SKM-1 treated with dmso at 0.1 percent for 144 hours (cell line): ENCODE measurements around the gene PDE8A.
A peak's percentile ranks its signal among the peaks of the same experiment; 100 is the strongest.

Experiments used
- DNase-seq: peaks from one replicate; lab custom pipeline; 2025; ENCODE audit not compliant: unreplicated experiment; lab: John Stamatoyannopoulos, UW

PDE8A gene

DNA sequence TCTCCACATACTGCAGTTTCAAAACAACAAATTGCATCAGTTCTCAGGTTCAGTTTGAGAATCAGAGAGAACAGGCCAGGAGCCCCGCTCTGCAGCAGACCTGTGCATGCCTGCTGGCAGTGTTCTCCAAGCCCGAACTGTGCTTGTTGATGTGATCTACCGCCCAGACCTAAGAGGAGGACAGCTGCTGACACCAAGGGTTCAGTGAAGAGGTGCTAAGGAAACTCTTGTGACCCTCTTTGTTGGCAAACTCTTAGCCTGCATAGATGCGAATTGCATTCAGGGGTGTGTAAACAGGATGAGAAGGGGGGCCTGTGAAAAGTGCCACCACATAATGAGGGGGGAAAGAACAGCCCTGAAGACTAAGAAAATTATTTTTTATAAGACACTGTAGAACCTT is 89.8 kb downstream of the PDE8A start:
- no peak for DNase-seq

DNA sequence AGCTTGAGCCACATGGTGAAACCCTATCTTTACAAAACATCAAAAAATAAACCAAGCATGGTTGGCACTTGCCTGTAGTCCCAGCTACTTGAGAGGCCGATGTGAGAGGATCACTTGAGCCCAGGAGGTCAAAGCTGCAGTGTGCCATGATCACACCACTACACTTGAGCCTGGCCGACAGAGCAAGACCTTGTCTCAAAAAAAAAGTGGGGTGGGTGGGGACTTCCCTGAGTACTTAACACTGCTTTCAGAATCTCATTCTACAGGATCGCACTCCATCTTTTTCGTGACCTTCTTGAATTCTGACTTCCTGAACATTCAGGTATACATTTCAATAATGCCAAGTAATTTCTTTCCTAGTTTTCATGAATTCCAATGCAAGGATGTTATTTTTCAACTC is 91.3 kb downstream of the PDE8A start:
- no peak for DNase-seq

DNA sequence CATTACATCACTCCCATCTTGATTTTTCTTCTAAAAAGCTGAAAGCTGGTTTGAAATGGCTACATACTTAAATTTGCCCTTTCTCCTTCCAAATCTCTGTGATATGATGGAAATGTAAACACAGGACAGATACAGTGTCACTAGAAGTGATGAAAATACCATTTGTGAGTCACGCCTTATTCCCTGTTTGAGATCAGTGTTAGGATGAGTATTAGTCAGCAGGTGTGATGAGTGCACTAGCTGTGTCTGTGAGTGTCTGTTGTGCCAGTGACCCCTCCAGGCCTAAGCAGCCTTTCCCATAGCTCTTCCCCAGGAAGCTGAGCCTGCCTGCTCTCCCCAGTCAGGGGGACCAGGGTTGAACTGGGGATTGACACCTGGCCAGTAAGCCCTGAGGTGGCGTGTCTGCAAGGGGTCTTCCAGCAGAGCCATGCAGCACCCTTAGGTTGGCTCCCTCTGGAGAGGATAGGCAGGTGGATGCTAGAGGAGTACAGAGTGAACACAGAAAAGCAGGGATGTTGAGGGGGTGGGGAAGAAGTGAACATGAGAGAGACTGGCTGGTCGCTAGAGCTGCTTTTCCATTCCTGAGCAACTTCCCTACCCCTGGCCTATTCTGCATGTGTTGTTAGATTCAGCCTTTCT is 92.0 kb downstream of the PDE8A start:
- DNase-seq: no peak

GRCh38 chr15:85086855-85087254 is 105.2 kb downstream of the PDE8A start:
- DNase-seq: no peak

DNA sequence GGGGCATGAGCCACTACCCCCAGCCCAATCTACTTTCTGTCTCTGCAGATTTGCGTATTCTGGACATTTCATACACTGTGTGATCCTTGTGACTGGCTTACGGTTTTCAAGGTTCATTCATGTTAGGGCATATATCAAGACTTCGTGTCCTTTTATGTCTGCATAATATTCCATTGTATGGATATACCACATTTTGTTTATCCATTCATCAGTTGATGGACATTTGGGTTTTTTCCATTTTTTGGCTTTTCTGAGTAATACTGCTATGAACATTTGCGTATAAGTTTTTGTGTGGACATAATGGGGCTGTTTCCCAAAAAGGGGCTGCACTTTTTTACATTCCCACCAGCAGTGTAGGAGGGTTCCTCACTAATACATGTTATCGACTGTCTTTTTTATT is 106.6 kb downstream of the PDE8A start:
- no peak for DNase-seq

- no peak for DNase-seq
Measured at GRCh38 chr15:85089929-85090597, 108.4 kb downstream of the PDE8A start.

GRCh38 chr15:85091990-85092389 is 110.3 kb downstream of the PDE8A start:
- DNase-seq: no peak

DNA sequence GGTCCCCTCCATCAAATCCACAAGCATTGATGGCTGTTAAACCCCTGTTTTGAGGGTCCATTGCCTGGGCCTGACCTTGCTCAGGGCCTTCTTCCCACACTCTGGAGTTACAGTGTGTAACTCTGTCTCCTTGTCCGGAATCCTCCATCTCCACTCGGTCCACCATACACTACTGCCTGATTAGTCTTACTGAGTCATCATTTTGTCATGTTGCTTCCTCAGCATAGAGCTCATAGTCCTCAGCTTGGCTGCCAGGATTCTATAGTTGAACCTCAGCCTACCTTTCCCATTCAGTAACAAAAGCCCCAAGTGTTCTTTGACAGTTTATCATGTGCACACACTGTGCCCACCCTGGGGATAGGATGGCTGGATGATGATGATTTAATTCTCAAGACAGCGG is 113.0 kb downstream of the PDE8A start:
- no peak for DNase-seq

GRCh38 chr15:85095566-85095965 is 113.9 kb downstream of the PDE8A start:
- no peak for DNase-seq

DNA sequence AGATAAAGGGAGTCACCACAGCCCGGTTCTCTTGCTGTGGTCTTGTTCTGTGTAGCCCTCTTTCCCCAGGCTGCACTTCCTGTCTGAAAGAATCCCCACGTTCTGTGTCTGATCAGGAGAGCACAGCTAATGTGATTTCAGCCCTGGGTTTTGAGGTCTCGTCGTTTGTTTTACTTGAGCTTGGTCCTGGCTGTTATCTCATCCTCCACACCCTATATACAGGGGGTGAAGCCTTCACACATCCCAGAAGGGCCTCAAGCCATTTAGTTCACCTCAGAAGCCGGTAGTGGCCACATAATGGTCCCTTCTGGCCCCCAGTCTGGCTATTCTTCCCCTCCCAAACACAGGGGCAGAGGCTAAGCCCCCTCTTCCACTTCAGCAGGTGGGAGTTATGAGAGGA is 115.6 kb downstream of the PDE8A start:
- DNase-seq: no peak

DNA sequence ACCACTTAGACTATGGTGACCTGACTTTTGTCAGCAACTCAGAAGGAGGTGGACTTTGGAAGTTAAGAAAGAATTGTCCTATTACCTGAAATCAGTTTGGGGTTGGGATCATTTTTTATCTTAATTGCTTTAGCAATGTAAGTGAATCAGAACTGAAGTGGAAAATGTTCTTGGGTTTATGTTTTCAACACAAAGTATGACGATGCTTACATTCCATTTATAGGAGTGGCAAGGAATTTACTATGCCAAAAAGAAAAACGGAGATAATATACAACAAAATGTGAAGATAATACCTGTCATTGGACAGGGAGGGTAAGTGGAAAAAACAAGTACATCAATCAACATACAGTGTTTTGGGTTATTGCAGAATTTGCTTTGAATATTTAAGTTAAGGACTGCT is 116.1 kb downstream of the PDE8A start:
- no peak for DNase-seq

- no peak for DNase-seq
Measured at GRCh38 chr15:85099195-85099803, 117.6 kb downstream of the PDE8A start.

- peak; percentile 25 for DNase-seq
Measured at GRCh38 chr15:85100186-85100937, 118.7 kb downstream of the PDE8A start.

GRCh38 chr15:85104584-85104983 is 122.9 kb downstream of the PDE8A start:
- DNase-seq: no peak

DNA sequence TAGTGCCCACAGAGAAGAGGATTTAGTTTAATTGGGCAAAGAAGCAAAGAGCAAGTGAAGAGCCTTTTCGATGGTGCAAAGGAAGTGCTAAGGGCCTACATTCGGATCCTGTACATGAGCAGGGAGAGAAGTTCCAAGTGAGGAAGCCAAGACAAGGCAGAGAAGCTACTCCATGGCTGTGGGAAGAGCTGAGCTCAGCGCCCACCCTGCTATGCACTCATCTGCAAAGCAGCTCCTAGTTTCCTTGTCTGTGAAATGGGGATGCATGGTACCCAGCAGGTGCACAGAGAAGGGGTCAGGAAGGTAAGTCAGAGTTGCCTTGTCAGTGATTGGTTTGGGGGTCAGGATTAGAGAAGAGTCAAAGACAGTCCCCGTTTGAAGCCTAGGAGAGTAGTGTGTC is 126.5 kb downstream of the PDE8A start:
- no peak for DNase-seq

DNA sequence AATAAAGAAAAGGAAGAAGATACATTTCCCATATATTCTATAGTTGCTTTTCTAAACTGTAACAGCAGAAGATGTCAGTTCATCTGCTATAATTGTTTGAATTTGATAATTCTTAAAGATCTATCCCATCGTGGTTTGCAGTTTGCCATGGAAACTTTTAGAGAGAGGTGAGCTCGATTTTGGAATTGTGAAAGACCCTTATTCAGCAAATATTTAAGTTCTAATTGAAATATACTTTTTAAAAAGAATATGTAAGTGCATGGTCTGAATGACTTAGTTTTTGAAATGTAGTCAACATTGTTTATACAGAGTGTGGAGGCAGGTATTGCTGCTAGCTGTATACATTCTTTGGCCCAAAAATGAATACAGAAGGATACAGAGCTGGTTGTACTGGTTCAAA is 127.7 kb downstream of the PDE8A start:
- DNase-seq: no peak

DNA sequence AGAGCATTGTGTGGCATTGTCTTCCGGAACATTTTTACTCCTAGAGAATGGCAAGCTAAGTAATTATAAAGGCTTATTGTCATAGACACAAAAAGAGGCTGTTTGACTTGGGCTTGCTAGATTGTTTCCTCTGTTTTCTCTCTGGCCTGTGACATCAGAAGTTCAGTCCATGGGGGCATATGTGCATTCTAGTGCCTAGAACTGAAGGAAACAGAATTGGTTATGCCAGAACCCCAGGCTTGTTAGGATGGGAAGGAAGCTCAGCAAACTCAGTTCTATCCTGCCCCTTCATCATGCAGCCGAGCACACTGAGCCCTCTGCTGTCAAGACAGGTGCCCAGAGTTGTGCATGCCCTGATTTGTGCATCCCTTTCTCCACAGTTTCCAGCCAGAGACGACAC is 131.3 kb downstream of the PDE8A start:
- no peak for DNase-seq

DNA sequence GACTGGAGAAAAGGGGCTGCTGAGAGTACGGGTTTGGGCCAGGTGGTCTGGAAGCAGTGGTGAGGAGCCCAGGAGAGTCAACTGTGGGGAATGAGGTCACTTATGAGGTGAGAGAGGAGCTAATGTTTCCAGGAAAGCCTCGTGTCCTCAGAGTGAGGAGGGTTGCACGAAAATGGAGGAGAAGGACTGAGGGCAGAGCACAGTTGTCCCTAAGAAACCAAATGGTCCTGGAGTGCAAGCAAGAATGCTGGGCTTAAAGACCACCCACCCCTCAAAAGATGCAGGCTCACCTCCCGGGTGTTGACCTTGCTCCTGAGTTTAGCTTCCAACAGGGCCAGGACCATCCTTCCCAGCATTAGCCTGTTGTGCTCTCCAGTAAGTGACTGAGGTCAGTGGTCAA is 133.2 kb downstream of the PDE8A start:
- DNase-seq: no peak

DNA sequence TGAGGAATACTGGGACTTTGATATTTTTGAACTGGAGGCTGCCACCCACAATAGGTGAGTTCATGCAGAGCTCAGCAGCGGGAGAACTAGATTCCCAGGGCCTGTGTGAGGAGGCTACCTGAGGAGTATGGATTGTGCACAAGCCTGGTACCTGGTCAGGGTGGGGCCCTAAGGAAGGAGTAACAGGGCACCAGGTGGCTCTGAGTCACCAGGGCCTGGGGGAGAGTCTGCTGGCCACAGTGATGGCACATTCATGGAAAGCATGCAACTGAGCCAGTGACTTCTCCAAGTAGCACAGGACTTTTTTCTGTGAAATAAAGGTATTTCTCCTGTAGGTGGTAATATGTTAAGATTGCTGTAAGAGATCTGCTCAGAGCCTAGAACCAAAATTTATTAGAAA is 134.4 kb downstream of the PDE8A start:
- no peak for DNase-seq

DNA sequence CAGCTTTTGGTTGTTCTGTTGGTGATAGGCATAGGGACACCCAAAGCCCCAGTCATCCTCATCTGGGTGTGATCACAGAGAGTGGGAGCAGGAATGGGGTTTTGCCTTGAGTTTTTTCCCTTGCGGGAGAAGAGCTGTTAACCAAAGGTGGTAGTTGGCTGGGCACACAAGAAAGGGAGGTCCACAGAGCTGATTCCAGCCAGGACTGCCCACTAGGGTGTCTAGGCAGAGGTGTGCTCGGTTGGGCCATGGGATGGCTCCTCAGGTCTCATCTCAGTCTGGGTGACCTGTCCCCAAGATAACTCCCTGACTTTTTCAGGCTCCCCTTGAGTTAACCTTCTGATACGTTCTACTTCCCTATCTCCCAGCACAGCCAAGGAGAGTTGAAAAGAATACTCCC is 134.8 kb downstream of the PDE8A start:
- DNase-seq: no peak

- no peak for DNase-seq
Measured at GRCh38 chr15:85116925-85117646, 135.4 kb downstream of the PDE8A start.
